ENCODE measurements around the gene CDKAL1. TPM values are rescaled to one million over a fixed set of nuclear protein-coding genes. Genes with fewer than 3 reads are reported as not detected.

CDKAL1 gene
- total and polyA plus RNA-seq, 2 donors (not counting 3 experiments of a cell fraction or from before 2014, with no cell fraction given) = 6.1 to 20.5 TPM

- intact Hi-C loops (cut with micrococcal nuclease) = loop anchor here (5.0 kb wide), 1 partner anchor 62 kb away; no protein-coding TSS in a partner anchor
- Histone ChIP-seq H3K9me1 (replicated peaks; ENCODE audit: control insufficient read depth, extremely low read depth, insufficient read depth, low read length) (no peaks in the 10 kb centered on the region), H3K4me3 (replicated peaks in 1 of 3; ENCODE audit: insufficient read depth in 1 of 3, low read depth in 1 of 3, low read length in 3 of 3) (no peak overlapping the region), H3K27ac (ENCODE audit: insufficient read depth, low read depth, low read length) (no peak overlapping the region), H3K9ac (replicated peaks; ENCODE audit: extremely low read depth, insufficient read depth, low read length) (no peak overlapping the region), H3K79me2 (ENCODE audit: control insufficient read depth, insufficient read depth, low read length) (peaks cover 1% of the 10 kb centered on the region), H4K20me1 (replicated peaks; ENCODE audit: control insufficient read depth, extremely low read depth, insufficient read depth, low read length) (no peaks in the 10 kb centered on the region), H2AFZ (ENCODE audit: low read depth, low read length) (no peak overlapping the region), H3K36me3 (ENCODE audit: control insufficient read depth in 2 of 2, extremely low read depth in 1 of 2, insufficient read depth in 2 of 2, low read length in 2 of 2) (no peaks in the 10 kb centered on the region), H3K27me3 (ENCODE audit: control insufficient read depth in 2 of 2, insufficient read depth in 2 of 2, low read length in 2 of 2) (no peaks in the 10 kb centered on the region), H3K4me2 (ENCODE audit: insufficient read depth, low read length) (no peak overlapping the region), H3K9me3 (replicated peaks; ENCODE audit: control insufficient read depth, insufficient read depth, low read length) (no peaks in the 10 kb centered on the region), H3K4me1 (ENCODE audit: control insufficient read depth, extremely low read depth, insufficient read depth, low read length) (peaks cover 6% of the 10 kb centered on the region)
- ChIA-PET CTCF (interaction anchor here (1.6 to 2.1 kb wide), 3 partner anchors 11 to 1014 kb away, joined by 3 to 10 read pairs (median 7); no protein-coding TSS in a partner anchor), POLR2A (interaction anchor here (1.6 kb wide), 1 partner anchor 1018 kb away, joined by 4 read pairs; the partner anchor contains the start of gene SOX4)
- TF ChIP-seq POLR2A (IDR thresholded peaks at IDR 0.05; ENCODE audit: low read depth, low read length) (no peak), GATA2 (IDR thresholded peaks at IDR 0.05; ENCODE audit: insufficient read depth, insufficient read length, low read depth, low read length) (no peak), EZH2 (IDR thresholded peaks at IDR 0.05; ENCODE audit: borderline replicate concordance, low read depth, low read length, severe bottlenecking) (no peak), POLR2AphosphoS5 (IDR thresholded peaks at IDR 0.05; ENCODE audit: insufficient read depth, low read depth, low read length) (no peak), MAX (IDR thresholded peaks at IDR 0.05; ENCODE audit: insufficient read depth, insufficient read length) (no peak), FOS (IDR thresholded peaks at IDR 0.05; ENCODE audit: borderline replicate concordance, insufficient read depth, low read length) (no peak), MYC (IDR thresholded peaks at IDR 0.05; ENCODE audit: low read depth, low read length) (no peak), CTCF (IDR thresholded peaks at IDR 0.05; ENCODE audit: extremely low read depth in 1 of 2, insufficient read depth in 1 of 2, low read depth in 1 of 2, low read length in 2 of 2) (no peak), JUN (IDR thresholded peaks at IDR 0.05; ENCODE audit: borderline replicate concordance, insufficient read depth, insufficient read length, low read depth) (no peak)
- FAIRE-seq (no peak), DNase-seq (ENCODE audit: low read depth, low spot score) (peak; percentile 38)
- dilution Hi-C loops (cut with MboI; ENCODE audit: extremely low pct_ligation_motif_present, low sequenced_read_pairs) = no loop called here
- BruUV-seq (replicated peaks) = no TSS peak
Measured at GRCh38 chr6:20575125-20575524, 40.9 kb downstream of the CDKAL1 start.
